SW480 (cell line): ENCODE measurements around the gene ATXN1.
"Not testable (repeated sequence)": the region's sequence is repeated elsewhere in the genome, so short reads cannot be mapped to it uniquely, and the experiment has no call there.

Source experiments
- DNase-seq: peaks from one replicate; pipeline ENCODE4 v3.0.0-alpha.2; 2016; ENCODE audit warnings: low spot score

The ATXN1 gene

DNA sequence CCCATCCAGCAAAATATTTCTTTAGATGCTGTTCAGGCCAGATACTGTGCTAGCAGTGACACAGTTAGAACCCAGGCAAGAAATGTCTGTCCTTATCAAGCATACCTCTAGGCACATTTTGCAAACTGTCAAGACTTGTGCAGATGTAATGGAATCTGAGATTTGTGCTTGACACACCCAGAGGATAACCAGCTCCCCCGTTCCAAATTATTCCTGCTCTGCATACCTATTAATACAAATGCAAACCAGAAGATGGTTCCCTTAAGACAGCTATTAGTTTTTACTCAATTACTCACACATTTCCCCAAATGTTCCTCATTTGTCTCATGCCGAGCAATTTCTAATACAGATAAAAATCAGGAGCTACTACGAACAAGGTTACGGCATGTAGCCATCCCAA lies 40.4 kb downstream of the ATXN1 start:
- no peak for DNase-seq

DNA sequence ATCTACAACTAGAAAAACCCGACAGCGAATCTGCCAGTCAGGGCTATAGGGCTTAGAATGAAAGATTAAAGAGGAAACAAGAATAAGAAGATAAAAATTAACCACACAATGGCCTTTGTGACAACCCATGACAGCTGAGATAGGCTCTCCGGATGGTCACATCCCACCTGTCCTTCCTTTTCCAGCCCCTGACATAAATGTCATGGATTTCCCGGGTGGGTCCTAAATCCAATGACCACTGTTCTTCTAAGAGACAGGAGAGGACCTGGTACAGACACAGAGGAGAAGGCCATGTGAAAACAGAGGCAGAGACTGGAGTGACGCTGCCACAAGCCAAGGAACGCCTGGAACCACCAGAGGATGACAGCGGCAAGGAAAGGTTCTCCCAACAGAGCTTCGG lies 41.8 kb downstream of the ATXN1 start:
- no peak for DNase-seq

DNA sequence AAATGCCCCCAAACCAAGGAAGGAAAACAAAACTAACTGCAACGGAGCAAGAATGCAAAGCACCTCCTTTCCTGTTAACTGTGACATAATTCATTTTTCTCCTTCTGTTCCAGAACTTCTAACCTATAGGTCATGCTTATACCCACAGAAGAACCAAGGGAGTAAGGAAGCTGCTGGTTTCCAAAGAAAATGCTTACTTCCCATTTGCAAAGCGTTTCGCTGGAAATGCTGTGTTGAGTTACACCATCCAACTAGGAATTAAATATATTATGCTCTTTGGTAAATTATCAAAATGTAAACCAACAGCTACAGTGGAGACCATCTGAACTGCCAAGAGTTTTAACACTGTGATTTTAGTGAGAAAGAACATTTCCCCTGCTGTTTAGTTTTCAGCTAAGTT lies 42.9 kb downstream of the ATXN1 start:
- no peak for DNase-seq

DNA sequence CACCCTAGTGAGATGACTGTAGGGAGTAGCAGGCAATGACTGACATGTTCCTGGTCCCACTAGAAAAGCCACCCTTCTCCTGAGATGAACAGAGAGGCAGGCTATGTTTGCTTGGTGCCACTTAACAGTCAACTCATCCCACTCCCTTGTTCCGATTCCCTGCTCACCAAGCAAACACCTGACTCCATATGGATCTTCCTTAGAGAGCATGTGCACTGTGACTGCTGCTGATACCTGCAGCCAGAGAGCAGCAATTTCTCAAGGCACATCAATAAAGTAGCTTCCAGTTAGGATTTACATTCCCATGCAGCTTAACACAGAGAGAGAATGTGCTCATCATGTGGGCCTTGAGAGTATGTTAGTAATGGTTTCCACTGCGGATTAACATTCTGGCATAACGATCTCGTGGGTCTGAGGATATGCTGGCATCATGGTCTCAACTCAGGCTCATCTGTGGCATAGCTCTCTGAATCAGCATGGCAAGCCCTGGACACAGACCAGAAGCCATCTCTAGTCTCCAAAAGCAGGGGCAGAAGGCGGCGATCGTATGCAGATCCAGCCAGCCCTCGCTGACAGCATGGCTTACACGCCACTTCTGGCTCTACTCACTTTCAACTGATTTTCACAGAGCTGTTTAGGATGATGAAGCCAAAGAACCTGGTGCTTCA lies 43.9 kb downstream of the ATXN1 start:
- no peak for DNase-seq

DNA sequence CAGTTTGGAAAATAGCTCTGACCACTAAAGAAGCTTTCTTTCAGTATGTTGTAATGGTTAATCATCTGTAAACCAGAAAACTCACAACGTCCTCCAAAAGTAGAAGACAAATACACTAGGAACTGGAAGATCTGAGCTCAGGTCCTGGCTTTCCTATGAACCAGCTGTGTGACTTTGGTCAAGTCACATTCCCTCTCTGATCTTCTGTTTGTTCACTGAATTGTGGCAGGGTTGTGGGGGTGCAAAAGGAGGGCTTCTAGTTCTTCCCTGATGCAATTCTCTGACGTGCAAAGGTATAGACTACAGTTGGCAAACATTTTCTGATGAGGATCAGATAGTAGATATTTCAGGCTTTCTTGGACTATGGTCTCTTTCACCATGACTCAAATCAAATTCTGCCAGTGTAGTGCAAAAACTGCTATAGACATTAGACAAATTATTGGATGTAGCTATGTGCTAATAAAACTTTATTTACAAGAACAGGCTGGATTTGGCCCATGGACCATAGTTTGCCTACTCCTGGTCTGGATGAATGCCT lies 44.9 kb downstream of the ATXN1 start:
- DNase-seq = no peak

DNA sequence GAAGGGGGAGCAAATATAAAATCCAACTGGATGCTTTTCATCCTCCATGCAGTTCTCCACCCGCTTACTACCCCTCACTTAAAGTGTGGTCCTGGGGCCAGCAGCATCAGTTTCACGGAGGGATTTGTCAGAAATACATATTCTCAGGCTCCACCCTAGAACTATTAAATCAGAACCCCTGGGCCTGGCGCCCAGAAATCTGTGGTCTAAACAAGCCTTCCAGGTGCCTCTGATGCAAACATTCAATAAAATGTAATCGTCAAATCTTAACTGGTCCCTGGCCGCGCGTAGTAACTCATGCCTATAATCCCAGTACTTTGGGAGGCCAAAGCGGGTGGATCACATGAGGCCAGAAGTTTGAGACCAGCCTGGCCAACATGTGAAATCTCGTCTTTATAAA lies 47.7 kb downstream of the ATXN1 start:
- DNase-seq = no peak

DNA sequence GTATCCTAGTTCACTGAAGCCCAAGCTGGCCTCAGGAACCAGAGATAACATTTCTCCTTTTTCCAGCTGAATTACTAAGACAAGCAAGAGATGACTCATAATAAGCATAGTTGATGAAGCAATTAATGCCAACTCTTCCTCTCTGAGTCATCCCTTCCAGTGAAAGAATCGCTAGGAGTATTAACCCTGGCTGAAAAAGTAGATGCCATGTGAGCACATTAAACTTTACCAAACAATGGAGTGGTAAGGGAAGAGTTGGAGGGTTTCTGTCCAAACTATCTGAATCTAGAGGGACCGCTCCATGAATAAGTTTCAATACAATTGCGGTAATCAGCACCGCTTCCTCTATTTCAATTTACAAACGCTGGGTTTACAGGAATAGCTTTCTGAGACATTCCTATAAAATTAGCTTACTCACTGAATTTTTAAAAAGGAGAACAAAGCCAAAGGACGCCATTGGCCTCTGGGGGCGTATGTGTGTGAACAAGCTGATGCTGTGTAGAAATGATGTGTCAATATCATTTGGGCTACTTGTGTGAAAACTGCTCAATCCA lies 48.3 kb downstream of the ATXN1 start:
- DNase-seq = peak; percentile 95

DNA sequence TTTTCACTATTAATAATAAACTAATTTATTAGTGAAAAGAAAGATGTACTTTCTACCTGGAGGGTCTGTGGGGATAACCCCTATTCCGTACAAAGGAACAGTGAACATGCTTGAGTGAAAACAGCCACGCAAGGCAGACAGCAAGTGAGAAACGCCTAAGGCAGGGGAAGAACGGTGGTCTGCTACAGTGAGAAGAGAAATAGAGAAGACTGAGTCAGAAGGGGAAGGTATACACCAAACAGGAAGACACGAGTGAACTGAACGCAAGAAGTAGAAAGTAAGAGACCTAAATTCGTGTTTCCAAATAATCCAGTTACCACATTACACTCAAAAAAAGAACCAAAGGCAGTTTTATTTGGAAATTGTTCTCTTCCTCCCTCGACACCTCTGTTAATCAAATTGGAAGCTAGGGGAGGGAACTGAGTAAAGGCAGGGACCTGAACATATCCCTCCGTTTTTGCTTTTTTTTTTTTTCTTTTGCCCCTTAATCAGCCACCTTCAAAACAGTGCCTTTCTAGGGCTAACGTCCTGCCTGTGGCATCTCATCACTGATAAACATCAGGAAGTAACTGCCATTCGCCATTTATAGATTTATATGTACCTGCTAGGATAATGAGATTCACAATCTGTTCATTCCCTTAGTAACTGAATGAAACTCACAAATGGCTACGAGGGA lies 48.9 kb downstream of the ATXN1 start:
- DNase-seq = no peak

DNA sequence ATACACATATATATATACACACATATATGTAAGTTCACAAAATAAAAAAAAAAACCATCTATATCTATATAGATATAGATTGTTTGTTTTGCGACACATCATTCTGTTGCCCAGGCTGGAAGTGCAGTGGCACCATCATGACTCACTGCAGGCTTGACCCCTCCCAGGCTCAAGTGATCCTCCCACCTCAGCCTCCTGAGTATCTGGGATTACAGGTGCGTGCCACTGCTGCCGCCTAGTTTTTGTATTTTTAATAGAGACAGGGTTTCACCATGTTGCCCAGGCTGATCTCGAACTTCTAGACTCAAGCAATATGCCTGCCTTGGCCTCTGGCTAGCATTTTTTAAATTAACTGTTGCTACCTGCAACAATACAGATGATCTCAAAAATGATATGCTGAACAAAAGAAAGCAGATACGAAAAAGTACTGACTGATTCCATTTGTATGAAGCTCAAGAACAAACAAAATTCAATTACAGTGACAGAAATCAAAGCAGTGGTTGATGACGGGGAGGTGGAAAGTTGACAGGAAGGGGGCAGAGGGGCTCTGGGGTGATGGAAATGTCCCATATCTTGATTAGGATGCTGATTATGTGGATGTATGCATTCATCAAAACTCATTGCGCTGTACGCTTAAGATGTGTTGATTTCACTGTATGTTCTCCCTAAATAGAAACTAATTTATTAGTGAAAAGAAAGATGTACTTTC lies 49.6 kb downstream of the ATXN1 start:
- peak; percentile 79 for DNase-seq

DNA sequence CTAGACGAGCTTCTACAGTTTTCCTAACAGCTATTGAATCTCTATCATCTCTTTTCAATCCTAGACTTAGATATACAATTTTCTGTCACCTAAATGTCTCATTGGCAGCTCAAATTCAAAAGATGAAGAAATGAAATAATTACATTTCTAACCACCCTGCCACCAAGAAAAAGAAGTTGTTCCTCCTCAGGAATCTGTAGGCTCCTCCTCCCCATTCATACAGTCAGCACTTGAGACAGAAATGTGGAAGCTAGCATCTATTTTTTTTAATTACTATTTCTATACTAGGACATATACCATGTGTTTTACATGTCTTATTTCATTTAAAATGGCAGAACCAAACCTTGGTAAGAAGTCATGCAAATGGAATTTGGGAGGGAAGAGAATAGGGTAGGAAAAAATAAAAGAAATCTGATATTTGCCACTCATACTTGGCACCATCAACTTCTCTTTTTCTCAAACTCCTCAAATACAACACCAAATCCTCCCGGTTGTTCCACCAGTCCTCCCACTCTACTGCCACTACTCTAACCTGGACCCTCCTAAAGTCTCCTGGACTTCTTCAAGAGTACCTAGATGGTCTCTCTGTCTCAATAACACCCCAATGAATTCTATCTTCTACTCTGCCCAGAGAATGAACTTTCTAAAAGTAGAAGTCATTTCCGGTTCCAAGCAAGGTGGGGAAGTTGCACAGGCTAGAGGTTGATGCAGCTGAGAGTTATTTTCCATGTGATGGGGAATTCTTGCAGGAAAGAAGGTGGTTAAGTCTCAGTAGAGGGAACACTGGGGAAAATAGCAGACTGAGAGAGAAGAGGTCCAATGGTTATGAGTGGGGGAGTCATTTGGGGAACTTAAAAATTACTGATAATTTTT lies 54.1 kb downstream of the ATXN1 start:
- DNase-seq = no peak

DNA sequence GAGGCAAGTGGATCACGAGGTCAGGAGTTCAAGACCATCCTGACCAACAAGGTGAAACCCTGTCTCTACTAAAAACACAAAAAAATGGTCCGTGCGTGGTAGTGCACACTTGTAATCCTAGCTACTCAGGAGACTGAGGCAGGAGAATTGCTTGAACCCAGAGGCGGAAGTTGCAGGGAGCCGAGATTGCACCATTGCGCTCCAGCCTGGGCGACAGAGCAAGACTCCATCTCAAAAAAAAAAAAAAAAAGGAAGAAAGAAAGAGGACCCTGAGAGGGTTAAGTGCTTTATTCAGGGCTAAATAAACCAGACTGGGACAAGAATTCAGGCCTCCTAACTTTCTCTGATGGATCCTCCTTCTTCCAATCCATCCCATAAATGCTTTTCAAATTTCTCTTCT lies 54.8 kb downstream of the ATXN1 start:
- DNase-seq = not testable (repeated sequence)

DNA sequence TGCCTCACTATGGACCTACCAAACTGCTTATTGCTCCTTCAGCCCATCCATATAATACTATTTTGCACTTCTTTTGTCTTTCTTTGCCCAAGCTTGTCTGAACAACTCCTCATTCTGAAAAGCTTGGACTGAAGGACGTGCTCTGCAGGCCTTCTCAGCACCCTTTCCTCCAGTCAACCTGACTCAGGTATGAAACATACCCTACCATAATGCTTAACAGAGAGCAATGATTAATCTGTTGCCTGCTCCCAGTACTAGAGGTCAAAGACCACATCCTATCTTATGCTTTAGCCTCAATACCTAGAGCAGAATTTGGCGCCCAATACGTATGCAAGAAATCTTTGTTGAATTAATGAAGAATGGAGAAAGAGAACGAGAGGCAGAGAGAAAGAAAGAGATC lies 55.2 kb downstream of the ATXN1 start:
- DNase-seq = no peak

DNA sequence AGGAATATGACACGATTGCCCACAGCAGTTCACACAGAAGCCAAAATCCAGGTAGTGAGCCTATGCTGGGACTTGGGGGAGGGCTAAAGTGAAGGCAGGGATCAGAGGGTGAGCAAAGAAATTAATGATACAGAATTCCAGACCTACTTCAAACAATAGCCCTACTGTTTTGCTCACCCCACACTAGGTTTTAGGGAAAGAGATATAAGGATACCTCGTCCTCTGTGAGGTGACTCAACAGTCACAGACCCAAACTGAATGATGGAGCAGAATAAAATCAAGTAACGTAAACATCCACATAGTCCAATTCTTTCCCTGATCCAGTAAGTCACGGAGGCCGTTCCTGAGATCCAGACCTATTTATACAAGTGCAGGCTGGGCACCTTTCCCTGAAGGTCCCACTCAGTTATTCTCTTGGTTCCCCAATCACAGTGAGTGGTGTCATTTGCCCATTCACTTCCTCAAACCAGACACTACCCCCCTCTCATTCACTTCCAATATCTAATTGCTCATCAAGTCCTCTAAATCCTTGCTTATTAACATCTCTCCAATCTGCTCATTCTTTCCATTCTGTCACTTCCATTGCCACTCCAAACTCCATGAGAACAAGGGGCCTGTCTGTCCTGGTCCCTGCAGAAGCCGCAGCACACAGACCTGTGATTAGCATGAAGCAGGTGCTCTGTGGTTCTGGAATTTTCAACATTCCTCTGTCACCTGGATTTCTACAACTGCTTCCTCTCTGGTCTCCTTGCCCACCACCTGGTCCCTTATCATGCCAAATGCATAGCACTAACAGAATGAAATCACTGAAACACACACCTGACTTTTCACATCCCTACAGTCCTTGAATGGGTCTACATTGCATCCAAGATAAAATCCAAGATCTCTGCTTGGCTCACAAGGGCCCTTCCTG lies 55.9 kb downstream of the ATXN1 start:
- DNase-seq = peak; percentile 83

DNA sequence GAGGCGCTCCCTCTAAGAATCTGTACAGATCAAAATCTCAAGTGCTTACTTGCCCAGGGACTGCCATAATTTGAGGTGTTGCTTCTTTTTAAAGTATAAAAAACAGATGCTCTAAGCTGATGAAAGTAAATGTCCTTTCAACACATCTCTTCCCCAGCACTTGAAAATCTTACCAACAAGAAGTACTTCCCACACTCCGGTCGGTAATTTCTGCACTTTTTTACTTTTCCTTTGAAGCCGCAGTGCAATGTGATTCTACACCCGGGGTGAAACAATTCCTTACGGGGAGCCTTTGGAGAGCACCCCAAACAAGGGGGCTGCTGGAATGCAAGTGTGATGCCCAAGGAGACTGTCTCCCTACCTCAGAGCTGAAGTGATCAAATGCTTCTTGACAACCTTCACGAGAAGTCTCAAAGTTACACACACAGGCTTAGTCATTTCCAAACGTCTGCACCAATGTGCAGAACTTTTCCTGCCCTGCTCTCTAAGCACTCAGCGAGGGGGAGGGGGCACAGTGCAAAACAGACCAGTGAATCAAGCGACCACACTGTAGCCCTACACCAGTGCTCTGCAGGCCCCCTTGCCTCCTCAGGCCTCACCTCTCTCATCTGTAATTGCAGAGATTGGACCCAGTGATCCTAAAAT lies 56.7 kb downstream of the ATXN1 start:
- peak; percentile 29 for DNase-seq

DNA sequence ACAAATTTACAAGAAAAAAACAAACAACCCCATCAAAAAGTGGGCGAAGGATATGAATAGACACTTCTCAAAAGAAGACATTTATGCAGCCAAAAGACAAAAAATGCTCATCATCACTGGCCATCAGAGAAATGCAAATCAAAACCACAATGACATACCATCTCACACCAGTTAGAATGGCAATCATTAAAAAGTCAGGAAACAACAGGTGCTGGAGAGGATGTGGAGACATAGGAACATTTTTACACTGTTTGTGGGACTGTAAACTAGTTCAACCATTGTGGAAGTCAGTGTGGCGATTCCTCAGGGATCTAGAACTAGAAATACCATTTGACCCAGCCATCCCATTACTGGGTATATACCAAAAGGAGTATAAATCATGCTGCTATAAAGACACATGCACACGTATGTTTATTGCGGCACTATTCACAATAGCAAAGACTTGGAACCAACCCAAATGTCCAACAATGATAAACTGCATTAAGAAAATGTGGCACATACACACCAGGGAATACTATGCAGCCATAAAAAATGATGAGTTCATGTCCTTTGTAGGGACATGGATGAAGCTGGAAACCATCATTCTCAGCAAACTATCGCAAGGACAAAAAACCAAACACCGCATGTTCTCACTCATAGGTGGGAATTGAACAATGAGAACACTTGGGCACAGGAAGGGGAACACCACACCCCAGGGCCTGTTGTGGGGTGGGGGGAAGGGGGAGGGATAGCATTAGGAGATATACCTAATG lies 58.5 kb downstream of the ATXN1 start:
- DNase-seq = not testable (repeated sequence)

DNA sequence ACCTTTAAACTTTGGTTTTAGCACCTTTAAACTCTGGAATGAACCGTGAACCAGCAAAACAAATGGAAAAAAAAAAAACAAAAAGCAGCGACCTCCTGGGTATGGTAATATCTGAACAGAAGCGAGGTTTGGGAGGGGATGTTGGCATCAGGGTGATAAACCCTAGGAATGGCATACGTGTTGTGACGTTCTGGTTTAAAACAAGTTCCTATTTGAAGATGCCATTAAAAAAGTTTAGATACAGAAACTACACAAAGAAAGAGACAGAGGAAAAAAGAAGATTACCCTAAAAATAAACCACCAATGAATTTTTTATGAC lies 60.4 kb downstream of the ATXN1 start:
- no peak for DNase-seq

DNA sequence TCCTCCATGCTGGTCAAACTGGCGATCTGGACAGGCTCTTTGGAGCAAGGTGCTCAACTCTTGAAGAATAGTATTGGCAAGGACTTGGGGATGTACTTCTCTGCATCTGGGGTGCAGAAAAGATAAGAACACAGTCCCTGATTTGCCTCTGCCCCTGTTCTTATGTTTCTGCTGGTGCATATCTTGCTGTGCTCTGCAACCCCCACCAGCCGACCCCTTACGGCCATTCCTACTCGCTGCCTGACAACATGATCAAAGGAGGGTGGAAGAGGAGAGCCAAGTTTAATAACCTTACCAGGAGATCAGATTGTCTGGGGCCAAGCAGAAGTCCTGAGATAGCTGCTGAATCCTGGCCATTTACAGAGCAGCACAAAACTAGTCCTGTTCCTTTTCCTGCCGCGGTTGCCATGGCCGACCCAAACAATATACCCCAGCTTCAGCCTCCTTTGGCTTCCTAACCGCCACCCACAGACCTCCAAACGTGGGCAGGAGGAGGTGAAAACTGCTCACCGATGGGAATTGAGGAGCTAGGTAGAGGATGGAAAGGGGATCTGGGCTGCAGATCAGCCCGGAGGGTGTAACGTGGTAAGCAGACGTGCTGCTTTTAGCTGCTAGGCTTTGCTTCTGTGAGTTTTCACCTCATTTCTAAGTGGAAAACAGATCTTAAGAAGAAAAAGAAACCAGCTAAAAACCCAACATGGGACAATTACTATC lies 60.9 kb downstream of the ATXN1 start:
- no peak for DNase-seq

DNA sequence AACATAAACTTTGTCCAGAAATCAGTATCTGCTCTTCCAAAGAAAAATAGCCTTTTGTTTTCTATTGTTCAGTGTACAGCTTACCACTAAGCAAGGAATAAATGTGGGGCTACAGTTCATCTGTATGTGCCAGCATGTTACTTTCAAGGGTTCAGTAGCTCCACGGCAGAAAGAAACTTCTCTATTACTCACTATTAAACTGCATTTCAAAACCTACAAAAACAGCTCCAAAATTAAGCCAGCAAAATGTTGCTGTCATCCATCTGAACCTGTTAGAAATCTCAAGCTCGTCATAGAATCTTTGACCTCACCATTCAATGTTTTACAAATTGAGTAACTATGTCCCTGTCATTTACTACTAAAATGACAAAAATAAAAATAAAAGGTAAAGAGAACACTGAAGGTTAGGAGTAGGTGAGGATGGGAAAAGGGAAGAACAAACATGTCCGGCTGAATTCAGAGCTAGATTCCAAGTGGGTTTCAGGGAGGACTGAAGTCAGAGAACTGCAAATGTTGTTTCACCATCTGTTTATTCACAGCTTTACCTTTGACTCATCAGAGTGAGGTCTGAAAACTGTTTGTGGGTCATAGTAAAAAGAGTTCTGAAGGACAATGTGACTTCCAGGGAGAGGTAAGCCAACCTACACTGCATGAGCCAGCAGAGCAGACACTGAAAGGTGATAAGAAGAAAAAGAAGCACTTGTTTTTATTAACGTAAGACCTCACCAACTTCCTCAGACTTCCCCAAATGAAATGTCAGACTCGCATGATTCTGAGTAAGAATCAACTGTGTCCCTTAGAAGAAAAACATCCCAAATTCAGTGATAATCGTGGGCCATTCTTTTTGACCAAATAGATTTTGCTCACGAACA lies 62.0 kb downstream of the ATXN1 start:
- DNase-seq = peak; percentile 30
